Ectodermal cell (in vitro differentiated cells): Measurements from ENCODE around the gene PRPSAP2.

Source experiments
- H3K27ac ChIP-seq: 2 replicates; pipeline ENCODE4 v1.7.0; 2013; ENCODE audit warnings: mild to moderate bottlenecking, low read depth, low read length; ENCODE audit not compliant: insufficient read depth, poor library complexity, severe bottlenecking
- H3K27me3 ChIP-seq: 2 replicates; pipeline ENCODE4 v1.7.0; 2013; ENCODE audit warnings: mild to moderate bottlenecking, low read length; ENCODE audit not compliant: insufficient read depth, control insufficient read depth, poor library complexity, severe bottlenecking
- H3K36me3 ChIP-seq: one replicate; pipeline ENCODE4 v1.7.0; 2013; ENCODE audit warnings: low read length; ENCODE audit not compliant: control insufficient read depth, insufficient read depth
- H3K4me1 ChIP-seq: one replicate; pipeline ENCODE4 v1.7.0; 2013; ENCODE audit warnings: low read length; ENCODE audit not compliant: control insufficient read depth, insufficient read depth
- H3K4me3 ChIP-seq: 2 replicates; pipeline ENCODE4 v1.7.0; 2013; ENCODE audit warnings: low read depth, low read length, control low read depth; ENCODE audit not compliant: insufficient read depth
- H3K9me3 ChIP-seq: 2 replicates; pipeline ENCODE4 v1.7.0; 2013; ENCODE audit warnings: mild to moderate bottlenecking, low read length, moderate library complexity; ENCODE audit not compliant: control insufficient read depth
- WGBS, 2 experiments: methylation state at CpG; one replicate each; pipeline ENCODE4 v1.1.7; 2013; ENCODE audit warnings: missing lambda C conversion rate in 2 of 2; 5-methylcytosine and 5-hydroxymethylcytosine counted together

Gene PRPSAP2

DNA sequence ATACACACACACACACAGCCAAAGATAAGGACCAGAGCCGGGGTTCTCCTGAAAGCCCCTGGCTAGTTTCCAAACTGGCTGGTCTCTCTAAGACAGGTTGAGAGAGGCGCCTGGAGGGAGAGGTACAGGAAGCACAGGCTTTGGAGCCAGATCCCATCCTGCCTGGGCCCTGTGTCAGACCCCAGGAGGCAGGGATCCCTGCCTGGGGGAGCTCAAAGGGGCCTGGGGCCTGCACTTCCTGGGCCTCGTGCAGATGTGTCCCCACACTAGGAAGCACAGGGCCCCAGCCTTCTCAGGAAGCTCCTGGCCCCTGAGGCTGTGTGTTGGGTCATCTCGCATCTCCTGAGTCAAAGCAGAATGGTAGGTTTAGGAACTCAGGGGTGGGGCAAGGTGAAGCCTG, 110.0 kb downstream of the PRPSAP2 start:
- no peaks in the 10 kb centered on the region for H3K36me3 ChIP-seq
- peaks cover 30% of the 10 kb centered on the region for H3K4me1 ChIP-seq
- peak overlapping the region; percentile 63 for H3K27ac ChIP-seq
- WGBS, 2 experiments = 76 to 81% methylated on average over 4 of the region's 4 CpGs
- H3K27me3 ChIP-seq = no peaks in the 10 kb centered on the region
- no peak overlapping the region for H3K4me3 ChIP-seq
- no peaks in the 10 kb centered on the region for H3K9me3 ChIP-seq

DNA sequence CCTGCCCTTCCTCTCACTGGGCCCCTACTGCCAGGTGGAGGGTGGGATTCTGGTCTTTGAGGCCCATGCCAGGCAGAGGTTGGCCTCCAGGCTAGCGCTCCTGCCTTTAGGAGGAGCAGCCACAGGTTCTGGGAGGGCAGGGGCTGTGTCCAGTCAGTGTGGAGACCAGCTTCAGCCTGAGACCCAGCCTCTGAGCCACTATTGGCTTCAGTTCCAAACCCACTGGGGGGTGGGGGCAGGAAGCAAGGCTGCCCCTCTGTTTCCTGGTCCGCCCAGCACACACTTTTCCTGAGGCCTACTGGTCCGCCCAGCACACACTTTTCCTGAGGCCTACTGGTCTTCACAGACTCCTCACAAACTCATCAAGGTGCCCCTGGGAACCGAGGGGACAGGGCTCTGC, 110.4 kb downstream of the PRPSAP2 start:
- H3K36me3 ChIP-seq = no peaks in the 10 kb centered on the region
- no peak overlapping the region for H3K27ac ChIP-seq
- H3K27me3 ChIP-seq = no peaks in the 10 kb centered on the region
- peaks cover 30% of the 10 kb centered on the region for H3K4me1 ChIP-seq
- H3K4me3 ChIP-seq = no peak overlapping the region
- 94 to 95% methylated on average over 4 of the region's 4 CpGs for WGBS, 2 experiments
- no peaks in the 10 kb centered on the region for H3K9me3 ChIP-seq

DNA sequence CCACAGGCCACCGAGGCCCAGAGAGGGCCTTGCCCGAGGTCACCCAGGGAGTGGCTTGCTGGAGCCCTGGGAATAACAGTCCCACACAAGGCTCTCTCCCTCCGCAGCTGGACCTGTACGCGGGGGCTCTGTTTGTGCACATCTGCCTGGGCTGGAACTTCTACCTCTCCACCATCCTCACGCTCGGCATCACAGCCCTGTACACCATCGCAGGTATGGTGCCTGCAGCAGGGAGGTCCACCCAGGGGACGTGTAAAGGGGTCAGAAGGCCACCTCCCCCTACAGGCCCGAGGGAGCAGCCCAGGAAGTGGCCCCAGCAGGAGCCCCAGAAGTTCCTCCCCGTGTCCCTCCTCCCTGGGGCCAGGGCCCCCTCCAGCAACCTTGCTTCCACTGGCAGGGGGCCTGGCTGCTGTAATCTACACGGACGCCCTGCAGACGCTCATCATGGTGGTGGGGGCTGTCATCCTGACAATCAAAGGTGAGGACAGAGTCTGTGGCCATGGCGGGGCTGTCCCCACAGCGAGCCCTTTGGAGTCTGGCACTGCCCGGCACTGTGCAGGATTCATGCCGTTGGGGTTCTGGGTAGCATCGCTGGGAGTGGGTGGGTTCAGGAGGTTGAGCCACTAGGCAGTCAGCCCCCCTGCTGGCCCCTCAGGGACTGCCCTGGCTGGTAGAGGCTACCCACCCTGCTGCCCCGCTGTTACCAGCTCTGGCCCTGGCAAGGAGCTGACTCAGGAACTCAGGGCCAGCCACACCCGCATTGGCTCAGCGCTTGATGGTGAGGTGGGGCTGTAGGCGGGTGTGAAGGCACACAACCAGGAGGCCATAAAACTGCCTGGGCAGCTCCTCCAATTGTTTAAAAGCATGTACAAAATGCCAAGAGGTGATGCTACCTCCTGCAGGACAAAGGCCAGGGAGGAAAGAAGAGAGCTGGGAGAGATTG, 111.3 kb downstream of the PRPSAP2 start:
- no peak overlapping the region for H3K4me3 ChIP-seq
- 88 to 90% methylated on average over 23 of the region's 23 CpGs for WGBS, 2 experiments

DNA sequence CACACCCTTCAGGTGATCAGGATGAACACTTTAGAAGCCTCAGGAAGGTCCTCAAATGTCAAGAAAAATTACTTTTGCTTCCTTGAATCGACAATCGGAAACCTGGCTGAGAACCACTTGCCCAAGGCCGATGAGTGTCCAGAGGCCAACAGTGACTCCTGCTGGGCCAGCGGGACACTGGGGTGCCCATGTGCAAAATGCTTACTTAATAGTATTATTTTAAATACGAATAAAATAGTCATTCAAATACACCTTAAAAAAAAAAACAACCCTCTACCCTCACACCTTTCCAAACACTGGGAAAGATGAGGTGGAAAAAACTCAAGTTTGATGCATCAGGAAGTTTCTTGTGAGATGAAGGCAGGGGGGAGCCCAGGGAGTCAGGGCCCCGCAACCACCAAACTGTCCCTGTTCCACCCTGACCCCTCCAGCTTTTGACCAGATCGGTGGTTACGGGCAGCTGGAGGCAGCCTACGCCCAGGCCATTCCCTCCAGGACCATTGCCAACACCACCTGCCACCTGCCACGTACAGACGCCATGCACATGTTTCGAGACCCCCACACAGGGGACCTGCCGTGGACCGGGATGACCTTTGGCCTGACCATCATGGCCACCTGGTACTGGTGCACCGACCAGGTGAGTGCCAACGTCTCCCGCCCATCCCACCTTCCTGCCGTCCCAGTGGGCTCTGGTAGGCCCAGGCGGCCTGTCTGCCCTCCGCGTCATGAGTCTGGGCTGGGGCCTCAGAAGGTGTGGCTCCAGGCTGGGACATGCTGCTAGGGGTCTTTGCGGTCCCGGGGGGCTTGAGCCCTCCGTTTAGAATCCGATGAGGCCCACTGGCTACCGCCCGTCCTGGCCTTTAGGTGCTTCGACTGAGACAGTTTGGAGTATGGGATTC, 112.9 kb downstream of the PRPSAP2 start:
- no peak overlapping the region for H3K27ac ChIP-seq
- H3K4me3 ChIP-seq = no peak overlapping the region
- H3K27me3 ChIP-seq = no peaks in the 10 kb centered on the region
- H3K36me3 ChIP-seq = peaks cover 3% of the 10 kb centered on the region
- H3K4me1 ChIP-seq = peaks cover 30% of the 10 kb centered on the region
- WGBS, 2 experiments = 93 to 94% methylated on average over 26 to 27 of the region's 28 CpGs
- no peaks in the 10 kb centered on the region for H3K9me3 ChIP-seq

More for the DNA sequence above, 111.3 kb downstream of the PRPSAP2 start:
- no peaks in the 10 kb centered on the region for H3K27me3 ChIP-seq
- no peaks in the 10 kb centered on the region for H3K9me3 ChIP-seq
- H3K4me1 ChIP-seq = peaks cover 30% of the 10 kb centered on the region
- no peak overlapping the region for H3K27ac ChIP-seq
- no peaks in the 10 kb centered on the region for H3K36me3 ChIP-seq

GRCh38 chr17:18971801-18972200, 113.9 kb downstream of the PRPSAP2 start:
- Histone ChIP-seq H3K36me3 (peaks cover 3% of the 10 kb centered on the region), H3K27ac (no peak overlapping the region), H3K27me3 (no peaks in the 10 kb centered on the region), H3K4me3 (no peak overlapping the region), H3K4me1 (peaks cover 28% of the 10 kb centered on the region), H3K9me3 (no peaks in the 10 kb centered on the region)
- WGBS, 2 experiments = 95 to 97% methylated on average over 7 of the region's 7 CpGs

DNA sequence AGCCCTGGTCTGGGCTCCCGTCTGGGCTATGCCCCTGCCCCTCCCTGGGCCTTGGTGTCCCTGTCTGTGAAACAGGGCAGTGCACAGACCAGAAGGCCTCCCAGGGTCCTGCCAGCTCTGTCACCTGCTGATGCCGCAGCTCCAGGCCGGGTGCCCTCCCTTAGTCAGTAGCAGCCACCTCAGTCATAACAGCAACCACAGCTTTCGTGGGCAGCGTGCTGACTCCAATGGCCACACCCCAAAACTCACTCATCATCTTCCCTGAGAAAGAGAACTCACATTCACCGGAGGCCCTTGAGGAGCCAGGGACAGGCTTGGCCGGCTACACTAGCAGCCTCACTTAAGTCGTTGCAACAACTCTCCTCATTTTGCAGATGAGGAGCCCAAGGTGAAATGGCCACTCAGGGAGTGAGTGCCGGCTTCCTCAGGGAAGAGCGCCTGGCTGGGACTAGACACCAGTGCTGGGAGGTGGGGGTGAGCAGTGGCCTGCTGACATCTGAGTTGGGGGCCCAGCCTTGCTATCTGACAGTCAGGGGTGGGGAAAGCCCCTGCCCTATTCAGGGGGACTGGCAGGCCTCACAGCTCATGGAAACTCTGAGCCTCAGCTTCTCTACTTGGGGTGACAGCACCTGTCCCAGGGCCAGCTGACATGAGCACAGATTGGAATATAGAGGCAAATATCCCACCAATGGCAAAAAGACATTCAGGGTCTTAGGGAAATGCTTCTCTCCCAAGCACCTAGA, 116.6 kb downstream of the PRPSAP2 start:
- no peaks in the 10 kb centered on the region for H3K9me3 ChIP-seq
- H3K27ac ChIP-seq = no peak overlapping the region
- 92 to 94% methylated on average over 10 of the region's 10 CpGs for WGBS, 2 experiments
- H3K27me3 ChIP-seq = no peaks in the 10 kb centered on the region
- peaks cover 17% of the 10 kb centered on the region for H3K36me3 ChIP-seq
- peaks cover under 1% of the 10 kb centered on the region for H3K4me1 ChIP-seq
- H3K4me3 ChIP-seq = no peak overlapping the region

GRCh38 chr17:18975597-18975996, 117.7 kb downstream of the PRPSAP2 start:
- WGBS, 2 experiments = 91 to 96% methylated on average over 13 of the region's 13 CpGs
- H3K9me3 ChIP-seq = no peaks in the 10 kb centered on the region
- H3K27ac ChIP-seq = no peak overlapping the region
- no peaks in the 10 kb centered on the region for H3K4me1 ChIP-seq
- no peak overlapping the region for H3K4me3 ChIP-seq
- H3K27me3 ChIP-seq = no peaks in the 10 kb centered on the region
- peaks cover 17% of the 10 kb centered on the region for H3K36me3 ChIP-seq

GRCh38 chr17:18976201-18976600, 118.3 kb downstream of the PRPSAP2 start:
- Histone ChIP-seq H3K4me3 (no peak overlapping the region), H3K36me3 (peaks cover 17% of the 10 kb centered on the region), H3K4me1 (peaks cover 3% of the 10 kb centered on the region), H3K9me3 (no peaks in the 10 kb centered on the region), H3K27ac (no peak overlapping the region), H3K27me3 (no peaks in the 10 kb centered on the region)
- WGBS, 2 experiments = 82 to 87% methylated on average over 4 of the region's 4 CpGs

DNA sequence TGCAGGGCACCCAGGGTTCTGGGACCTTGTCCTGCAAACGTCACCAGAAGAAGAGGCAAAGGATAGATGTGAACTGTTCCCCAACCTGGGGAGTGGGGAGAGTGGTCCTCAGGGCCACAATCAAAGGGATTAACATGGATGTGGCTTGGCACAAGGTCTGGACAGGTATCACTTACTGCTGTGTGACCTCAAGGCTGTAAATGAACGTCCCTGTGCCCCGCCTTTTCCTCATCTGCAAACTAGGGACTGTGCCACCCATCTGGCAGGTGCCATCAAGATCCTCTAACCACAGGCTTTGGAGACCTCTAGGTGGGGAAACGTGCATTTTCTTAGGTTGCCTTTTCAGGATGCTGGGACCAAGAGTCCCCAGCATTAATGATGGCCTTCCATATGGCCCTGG, 119.1 kb downstream of the PRPSAP2 start:
- Histone ChIP-seq H3K9me3 (no peaks in the 10 kb centered on the region), H3K27ac (no peak overlapping the region), H3K36me3 (peaks cover 17% of the 10 kb centered on the region), H3K4me3 (no peak overlapping the region), H3K4me1 (peaks cover 11% of the 10 kb centered on the region), H3K27me3 (no peaks in the 10 kb centered on the region)
- WGBS, 2 experiments = 95 to 97% methylated on average over 4 of the region's 4 CpGs
